CMK (cell line): Measurements from ENCODE around the gene TRERF1.

Experiments used
- DNase-seq: peaks from one replicate; pipeline ENCODE4 v3.0.0-alpha.2; 2010; ENCODE audit warnings: low read depth

TRERF1 gene

GRCh38 chr6:42249279-42249678 lies 202.4 kb downstream of the TRERF1 start:
- no peak for DNase-seq

DNA sequence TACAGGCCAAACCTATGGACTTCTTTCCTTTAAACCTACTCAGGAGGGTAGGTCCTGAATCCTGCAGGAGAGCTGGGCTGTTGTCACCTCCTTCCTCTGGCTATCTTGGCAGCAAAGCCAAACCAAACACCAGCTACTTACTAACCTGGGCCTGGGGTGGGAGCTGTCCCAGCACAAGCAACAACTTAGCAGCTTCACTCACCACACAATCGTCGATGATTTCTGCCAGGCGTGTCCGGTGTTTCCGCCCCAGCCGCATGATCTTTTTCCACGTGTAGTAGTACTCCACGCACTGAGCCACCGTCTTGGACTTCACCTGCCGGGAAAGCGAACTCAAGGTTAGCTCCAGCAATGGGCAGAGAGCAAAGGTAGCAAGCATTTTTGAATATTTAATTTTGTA lies 208.7 kb downstream of the TRERF1 start:
- no peak for DNase-seq

GRCh38 chr6:42241915-42242314 lies 209.8 kb downstream of the TRERF1 start:
- DNase-seq = no peak

DNA sequence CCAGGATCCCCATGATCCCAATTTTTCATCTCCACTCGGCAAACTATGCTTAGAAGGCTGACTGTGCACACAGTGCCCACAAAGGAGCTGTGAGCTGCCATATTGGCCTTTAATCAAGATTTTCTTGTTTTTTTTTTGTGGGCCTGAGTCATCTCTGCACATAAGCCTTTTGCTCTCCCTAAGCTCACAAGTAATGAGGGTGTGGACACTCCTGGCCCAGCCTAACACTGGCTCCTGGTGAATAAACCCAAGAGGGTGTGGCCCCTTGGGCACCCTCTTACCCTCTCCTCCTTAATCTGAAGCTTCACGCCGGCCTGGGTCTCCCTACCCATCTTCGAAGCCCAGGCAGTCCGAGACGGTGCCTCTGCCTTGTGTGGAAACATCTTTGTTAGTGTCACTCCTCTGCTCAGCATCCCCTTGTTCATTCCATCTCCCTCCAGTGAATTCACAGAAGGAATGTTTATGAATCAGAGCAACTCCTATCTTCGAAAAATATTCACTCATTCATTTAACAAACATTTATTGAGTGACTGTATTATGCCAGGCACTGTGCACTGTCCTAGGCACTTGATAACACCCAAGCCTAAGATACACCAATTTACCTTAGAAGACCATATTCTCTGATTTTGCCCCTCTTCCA lies 211.9 kb downstream of the TRERF1 start:
- DNase-seq = no peak

- DNase-seq = no peak
Measured at GRCh38 chr6:42239333-42239732, 212.4 kb downstream of the TRERF1 start.

GRCh38 chr6:42237857-42238256 lies 213.9 kb downstream of the TRERF1 start:
- no peak for DNase-seq

- no peak for DNase-seq
Measured at GRCh38 chr6:42236682-42237473, 214.8 kb downstream of the TRERF1 start.

GRCh38 chr6:42236030-42236429 lies 215.7 kb downstream of the TRERF1 start:
- no peak for DNase-seq

- DNase-seq = no peak
Measured at GRCh38 chr6:42232035-42232434, 219.7 kb downstream of the TRERF1 start.

- DNase-seq = no peak
Measured at GRCh38 chr6:42230345-42231321, 221.1 kb downstream of the TRERF1 start.

DNA sequence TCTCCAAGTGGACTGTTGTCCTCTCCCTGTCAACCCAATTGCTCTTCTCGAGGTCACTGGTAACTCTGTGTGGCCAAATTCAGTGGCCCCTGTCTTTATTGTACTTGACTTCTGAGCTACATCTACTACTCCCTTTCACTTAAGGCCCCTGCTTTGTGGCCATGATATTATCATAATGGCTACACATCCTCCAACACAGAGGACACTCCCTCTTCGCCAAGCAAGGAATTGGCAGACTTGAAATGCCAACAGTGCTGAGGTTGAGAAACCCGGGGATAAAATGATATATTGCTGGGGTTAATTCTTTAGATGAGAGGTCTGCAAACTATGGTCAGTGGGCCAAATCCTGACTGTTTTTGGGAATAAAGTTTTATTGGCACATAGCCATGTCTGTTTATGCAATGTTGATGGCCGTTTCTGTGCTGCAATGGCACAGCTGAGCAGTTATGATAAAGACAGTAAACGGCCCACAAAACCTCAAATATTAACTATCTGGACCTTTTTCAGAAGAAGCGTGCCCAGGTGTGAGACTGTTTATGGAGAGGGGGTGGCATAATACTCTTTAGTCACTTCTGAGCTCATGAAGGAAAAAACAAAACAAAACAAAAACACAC lies 222.1 kb downstream of the TRERF1 start:
- no peak for DNase-seq

DNA sequence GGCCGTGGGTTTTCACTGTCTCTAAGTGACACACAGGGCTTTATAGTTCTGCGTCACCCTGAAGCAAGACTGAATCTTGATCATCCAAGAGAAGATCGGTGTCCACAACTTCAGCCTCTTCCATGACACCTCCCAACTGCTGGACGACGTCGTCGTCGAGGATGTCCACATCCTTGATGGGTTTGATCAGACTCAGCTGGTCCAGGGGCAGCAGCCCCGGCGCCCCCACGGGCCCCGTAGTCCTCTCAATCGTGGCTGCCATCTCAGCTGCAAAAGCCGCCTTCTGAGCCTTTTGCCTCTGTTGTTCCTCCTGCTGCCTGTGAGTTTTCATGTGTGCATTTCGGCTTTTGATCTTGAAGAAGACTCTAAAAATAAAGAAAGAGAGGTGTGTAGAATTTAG lies 223.4 kb downstream of the TRERF1 start:
- DNase-seq = no peak

- DNase-seq = no peak
Measured at GRCh38 chr6:42227173-42227850, 224.4 kb downstream of the TRERF1 start.

GRCh38 chr6:42226645-42227143 lies 225.0 kb downstream of the TRERF1 start:
- DNase-seq = no peak

GRCh38 chr6:42226161-42226611 lies 225.5 kb downstream of the TRERF1 start:
- DNase-seq = no peak

DNA sequence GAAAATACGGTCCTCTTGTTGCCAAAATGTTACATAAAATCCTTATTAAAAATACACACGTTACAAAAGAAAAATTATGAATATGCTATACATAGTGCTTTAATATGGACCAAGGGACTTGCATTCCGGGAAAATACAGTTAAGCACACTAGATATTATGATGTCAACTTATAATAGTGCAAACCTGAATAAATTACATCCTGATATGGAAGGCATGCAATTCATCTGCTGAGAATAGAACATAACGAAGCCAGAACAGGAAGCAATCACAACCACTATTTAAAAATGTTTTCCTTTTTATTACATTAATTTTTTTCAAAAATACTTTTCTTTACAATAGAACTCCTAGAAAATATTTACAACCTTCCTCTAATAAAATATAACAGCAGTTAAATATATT lies 226.3 kb downstream of the TRERF1 start:
- DNase-seq = no peak

GRCh38 chr6:42225029-42225339 lies 226.7 kb downstream of the TRERF1 start:
- no peak for DNase-seq

DNA sequence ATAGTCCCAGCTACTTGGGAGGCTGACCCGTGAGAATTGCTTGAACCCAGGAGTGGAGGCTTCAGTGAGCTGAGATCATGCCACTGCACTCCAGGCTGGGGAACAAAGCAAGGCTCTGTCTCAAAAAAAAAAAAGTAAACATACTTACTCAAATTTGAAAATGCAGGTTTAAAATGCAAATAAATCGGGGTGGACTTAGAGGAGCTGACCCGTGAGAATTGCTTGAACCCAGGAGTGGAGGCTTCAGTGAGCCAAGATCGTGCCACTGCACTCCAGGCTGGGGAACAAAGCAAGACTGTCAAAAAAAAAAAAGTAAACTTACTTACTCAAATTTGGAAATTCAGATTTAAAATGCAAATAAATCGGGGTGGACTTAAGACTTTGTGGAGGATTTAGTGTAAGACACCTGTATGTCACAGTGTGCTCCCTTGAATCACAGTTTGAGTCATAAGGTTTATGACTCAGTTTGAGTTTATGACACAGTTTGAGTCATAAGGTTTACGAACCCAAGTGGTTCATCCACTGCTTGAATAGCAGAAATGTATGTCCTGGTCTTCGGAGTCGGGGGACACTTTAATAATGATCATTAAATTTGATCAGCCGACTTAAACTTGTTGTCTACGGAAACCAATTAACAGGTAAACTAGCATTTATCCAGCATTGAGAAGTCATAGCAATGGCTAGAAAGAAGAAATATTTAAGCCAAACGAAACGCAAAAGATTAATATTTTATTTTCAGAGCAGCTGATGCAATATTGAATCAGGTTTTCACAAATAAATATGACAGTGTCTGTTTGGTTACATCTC lies 227.3 kb downstream of the TRERF1 start:
- no peak for DNase-seq

GRCh38 chr6:42222448-42222847 lies 229.3 kb downstream of the TRERF1 start:
- no peak for DNase-seq

- no peak for DNase-seq
Measured at GRCh38 chr6:42221546-42221945, 230.2 kb downstream of the TRERF1 start.

DNA sequence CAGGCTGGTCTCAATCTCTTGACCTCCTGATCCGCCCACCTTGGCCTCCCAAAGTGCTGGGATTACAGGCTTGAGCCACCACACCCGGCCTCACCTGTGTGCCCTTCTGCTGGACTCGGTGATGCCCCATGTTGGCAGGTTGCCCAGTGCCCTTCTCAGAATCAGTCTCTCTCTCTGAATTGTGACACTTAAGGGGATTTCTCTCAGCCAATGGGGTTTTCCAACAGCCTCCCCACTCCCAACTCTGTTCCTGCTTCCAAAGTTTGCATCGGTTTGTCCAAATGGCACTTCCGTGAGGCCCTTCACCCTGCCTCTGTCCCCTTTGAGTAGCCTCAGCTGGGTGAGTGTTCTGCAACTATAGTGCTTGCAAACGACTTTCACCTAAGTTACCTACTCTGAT lies 230.9 kb downstream of the TRERF1 start:
- no peak for DNase-seq
